A673 (cell line): ENCODE measurements around the gene DYNAP. TPM values are rescaled to one million over a fixed set of nuclear protein-coding genes. Genes with fewer than 3 reads are reported as not detected.

Experiments
- BruUV-seq: library from RNA; stranded (reverse); fragments of 400-500 nt; replicated peaks from 2 replicates; lab custom pipeline; 2021; lab: Mats Ljungman, UMichigan
- CTCF ChIA-PET: fragments of 300-600 bp; sonication (Branson Sonifier 250); formaldehyde crosslinking; loops from one replicate; lab custom pipeline; 2022; ENCODE audit warnings: antibody characterized with exemption; lab: Charles Lee
- POLR2A ChIA-PET: fragments of 300-600 bp; sonication (Branson Sonifier 250); formaldehyde crosslinking; loops from one replicate; lab custom pipeline; 2022; ENCODE audit warnings: antibody characterized with exemption; ENCODE audit not compliant: low non-redundant PET; lab: Charles Lee
- DNase-seq: peaks from one replicate; pipeline ENCODE4 v3.0.0-alpha.2; 2015; ENCODE audit warnings: low spot score
- H3K27ac ChIP-seq: fragments of 200-600 bp; sonication (generic); 2 replicates; pipeline ENCODE4 v1.5.1; 2016; ENCODE audit warnings: mixed run types, low read depth, mild to moderate bottlenecking, mixed read lengths, antibody characterized with exemption, low read length; ENCODE audit not compliant: poor library complexity, severe bottlenecking
- H3K27me3 ChIP-seq: fragments of 200-600 bp; sonication (generic); replicated peaks from 2 replicates; pipeline ENCODE4 v1.6.1; 2017; ENCODE audit warnings: mixed run types, low read depth, mild to moderate bottlenecking, mixed read lengths, antibody characterized with exemption, low read length; ENCODE audit not compliant: insufficient read depth, poor library complexity
- H3K36me3 ChIP-seq: fragments of 200-600 bp; sonication (generic); 2 replicates; pipeline ENCODE4 v1.6.1; 2016; ENCODE audit warnings: mixed run types, mild to moderate bottlenecking, mixed read lengths, antibody characterized with exemption, low read length; ENCODE audit not compliant: insufficient read depth, poor library complexity, severe bottlenecking
- H3K4me1 ChIP-seq: fragments of 200-600 bp; sonication (generic); 2 replicates; pipeline ENCODE4 v1.6.1; 2017; ENCODE audit warnings: mixed run types, mild to moderate bottlenecking, mixed read lengths, antibody characterized with exemption, low read length; ENCODE audit not compliant: insufficient read depth, poor library complexity, severe bottlenecking
- H3K4me3 ChIP-seq: fragments of 200-600 bp; sonication (generic); 2 replicates; pipeline ENCODE4 v1.5.1; 2016; ENCODE audit warnings: low read depth, mixed run types, mild to moderate bottlenecking, mixed read lengths, low read length; ENCODE audit not compliant: poor library complexity, severe bottlenecking
- H3K9me3 ChIP-seq: fragments of 200-600 bp; sonication (generic); 2 replicates; pipeline ENCODE4 v1.6.1; 2016; ENCODE audit warnings: mixed run types, low read depth, mild to moderate bottlenecking, mixed read lengths, antibody characterized with exemption, low read length; ENCODE audit not compliant: poor library complexity, severe bottlenecking
- CTCF ChIP-seq: fragments of 300-800, 200-600 bp; sonication (generic); conservative IDR thresholded peaks from 2 replicates; pipeline ENCODE4 v1.5.1; 2017; ENCODE audit warnings: low read depth, mild to moderate bottlenecking, antibody characterized with exemption, low read length, moderate library complexity, mixed read lengths
- EZH2 ChIP-seq: fragments of 200-600 bp; sonication (generic); IDR thresholded peaks from 2 replicates; pipeline ENCODE4 v1.6.1; 2017; ENCODE audit warnings: borderline replicate concordance, low read depth, mild to moderate bottlenecking, mixed read lengths, antibody characterized with exemption, low read length; ENCODE audit not compliant: poor library complexity, severe bottlenecking
- intact Hi-C: fragments of 100-400 bp; cut with micrococcal nuclease; formaldehyde crosslinking; loops from one replicate; pipeline ENCODE4 v1.10.0; 2022; ENCODE audit not compliant: unreplicated experiment
- total RNA-seq: library from RNA; stranded (reverse); gene quantifications from 2 replicates; pipeline ENCODE4 v1.2.3, GENCODE V29; 2021

Gene DYNAP
- total RNA-seq, 1 experiment from 2014 or later, result not detected

GRCh38 chr18:54622084-54622483, 31.0 kb downstream of the DYNAP start:
- POLR2A ChIA-PET, result no interaction called here
- no TSS peak for BruUV-seq

GRCh38 chr18:54626779-54627178, 35.7 kb downstream of the DYNAP start:
- H3K27me3 ChIP-seq, result no peaks in the 10 kb centered on the region
- no peak for DNase-seq
- H3K9me3 ChIP-seq, result peaks cover 3% of the 10 kb centered on the region
- H3K4me3 ChIP-seq, result no peak overlapping the region
- no TSS peak for BruUV-seq
- CTCF ChIA-PET, result no interaction called here
- no peaks in the 10 kb centered on the region for H3K36me3 ChIP-seq
- no peak overlapping the region for H3K27ac ChIP-seq
- intact Hi-C loops, result loop anchor here (10.0 kb wide), 1 partner anchor 62 kb away; no protein-coding TSS in a partner anchor
- H3K4me1 ChIP-seq, result no peaks in the 10 kb centered on the region
- TF ChIP-seq CTCF (no peak), EZH2 (no peak)
- POLR2A ChIA-PET, result no interaction called here

More at GRCh38 chr18:54622084-54622483, 31.0 kb downstream of the DYNAP start:
- TF ChIP-seq CTCF, result no peak
- TF ChIP-seq EZH2, result no peak
- intact Hi-C loops, result loop anchor here (10.0 kb wide), 1 partner anchor 57 kb away; no protein-coding TSS in a partner anchor
- CTCF ChIA-PET, result no interaction called here
- H3K27me3 ChIP-seq, result no peaks in the 10 kb centered on the region
- H3K36me3 ChIP-seq, result no peaks in the 10 kb centered on the region
- peaks cover 3% of the 10 kb centered on the region for H3K9me3 ChIP-seq
- H3K27ac ChIP-seq, result no peak overlapping the region
- no peak overlapping the region for H3K4me3 ChIP-seq
- no peak for DNase-seq
- H3K4me1 ChIP-seq, result no peaks in the 10 kb centered on the region

- Histone ChIP-seq H3K36me3 (no peaks in the 10 kb centered on the region), H3K4me3 (no peak overlapping the region), H3K27ac (no peak overlapping the region), H3K27me3 (no peaks in the 10 kb centered on the region), H3K9me3 (no peaks in the 10 kb centered on the region), H3K4me1 (no peaks in the 10 kb centered on the region)
- ChIA-PET CTCF (no interaction called here), POLR2A (no interaction called here)
- TF ChIP-seq EZH2, result no peak
- no peak for TF ChIP-seq CTCF
- no TSS peak for BruUV-seq
- intact Hi-C loops, result no loop called here
- DNase-seq, result no peak
Measured at GRCh38 chr18:54630963-54631362, 39.9 kb downstream of the DYNAP start.
